ENCODE measurements around the gene FLOT1.
"Not testable (repeated sequence)": the region's sequence is repeated elsewhere in the genome, so short reads cannot be mapped to it uniquely, and the experiment has no call there.

Gene FLOT1

GRCh38 chr6:30723159-30723842, 19.2 kb downstream of the FLOT1 start:
- DNase-seq (ENCODE audit: low spot score): not testable (repeated sequence)

GRCh38 chr6:30722280-30723112, 20.0 kb downstream of the FLOT1 start:
- peak; percentile 70 for DNase-seq (ENCODE audit: low spot score)

GRCh38 chr6:30722025-30722279, 20.5 kb downstream of the FLOT1 start:
- DNase-seq (ENCODE audit: low spot score): not testable (repeated sequence)

- DNase-seq (ENCODE audit: low spot score): peak; percentile 85
Observed at GRCh38 chr6:30721198-30722024, 21.1 kb downstream of the FLOT1 start.

- DNase-seq (ENCODE audit: low spot score): peak; percentile 10
Observed at GRCh38 chr6:30720738-30721197, 21.7 kb downstream of the FLOT1 start.

GRCh38 chr6:30719791-30720737, 22.4 kb downstream of the FLOT1 start, which contains the start of gene TUBB:
Gene TUBB, plus strand, starts transcription at chr6:30720352. Its CDS starts 155 bp downstream, at chr6:30720507.
- peak; percentile 91 for DNase-seq (ENCODE audit: low spot score)

GRCh38 chr6:30719356-30719755, 23.1 kb downstream of the FLOT1 start:
- no peak for DNase-seq (ENCODE audit: low spot score)

- not testable (repeated sequence) for DNase-seq (ENCODE audit: low spot score)
Observed at GRCh38 chr6:30717845-30718720, 24.4 kb downstream of the FLOT1 start.

- DNase-seq (ENCODE audit: low spot score): peak; percentile 98
Observed at GRCh38 chr6:30717129-30717844, 25.2 kb downstream of the FLOT1 start, which contains the start of gene MDC1. Gene MDC1, minus strand, starts transcription at chr6:30717281. Its CDS starts 2,106 bp downstream, at chr6:30715175.

- no peak for DNase-seq (ENCODE audit: low spot score)
Observed at GRCh38 chr6:30716879-30717128, 25.7 kb downstream of the FLOT1 start.

GRCh38 chr6:30714263-30714662, 28.2 kb downstream of the FLOT1 start:
- no peak for DNase-seq (ENCODE audit: low spot score)

- no peak for DNase-seq (ENCODE audit: low spot score)
Observed at GRCh38 chr6:30712441-30712945, 30.0 kb downstream of the FLOT1 start.

- DNase-seq (ENCODE audit: low spot score): no peak
Observed at GRCh38 chr6:30711758-30712380, 30.6 kb downstream of the FLOT1 start.

GRCh38 chr6:30709101-30709868, 33.2 kb downstream of the FLOT1 start:
- DNase-seq (ENCODE audit: low spot score): no peak

- no peak for DNase-seq (ENCODE audit: low spot score)
Observed at GRCh38 chr6:30707281-30707850, 35.1 kb downstream of the FLOT1 start.

GRCh38 chr6:30705620-30706019, 36.9 kb downstream of the FLOT1 start:
- DNase-seq (ENCODE audit: low spot score): no peak

- no peak for DNase-seq (ENCODE audit: low spot score)
Observed at GRCh38 chr6:30703821-30704220, 38.7 kb downstream of the FLOT1 start.

- DNase-seq (ENCODE audit: low spot score): no peak
Observed at GRCh38 chr6:30703011-30703410, 39.5 kb downstream of the FLOT1 start.
